Non-pigmented ciliary epithelial cell (primary cell): ENCODE results near the gene HSF5.

ENCODE experiments used
- DNase-seq: peaks from one replicate; pipeline ENCODE4 v3.0.0-alpha.2; 2010; ENCODE audit warnings: low read depth

Gene HSF5

GRCh38 chr17:58487589-58488427 lies at the start of gene HSF5:
Gene HSF5, minus strand, starts transcription at chr17:58488408. Its CDS starts 134 bp downstream, at chr17:58488274.
- DNase-seq = no peak

- no peak for DNase-seq
Measured at GRCh38 chr17:58537266-58537665, 49.1 kb upstream of the HSF5 start.

GRCh38 chr17:58536542-58536941 lies 48.3 kb upstream of the HSF5 start:
- DNase-seq = no peak

GRCh38 chr17:58535431-58535830 lies 47.2 kb upstream of the HSF5 start:
- DNase-seq = no peak

- peak; percentile 35 for DNase-seq
Measured at GRCh38 chr17:58534901-58535421, 46.8 kb upstream of the HSF5 start.

- DNase-seq = no peak
Measured at GRCh38 chr17:58534331-58534730, 46.1 kb upstream of the HSF5 start.

- DNase-seq = no peak
Measured at GRCh38 chr17:58533616-58534188, 45.5 kb upstream of the HSF5 start.

- DNase-seq = no peak
Measured at GRCh38 chr17:58532555-58532951, 44.3 kb upstream of the HSF5 start.

- no peak for DNase-seq
Measured at GRCh38 chr17:58531661-58532554, 43.7 kb upstream of the HSF5 start.

- DNase-seq = no peak
Measured at GRCh38 chr17:58531122-58531521, 42.9 kb upstream of the HSF5 start.

GRCh38 chr17:58530655-58531054 lies 42.4 kb upstream of the HSF5 start:
- DNase-seq = no peak

GRCh38 chr17:58529275-58529674 lies 41.1 kb upstream of the HSF5 start:
- DNase-seq = no peak

GRCh38 chr17:58528443-58528842 lies 40.2 kb upstream of the HSF5 start:
- no peak for DNase-seq

GRCh38 chr17:58527949-58528348 lies 39.7 kb upstream of the HSF5 start:
- DNase-seq = no peak

- no peak for DNase-seq
Measured at GRCh38 chr17:58527306-58527705, 39.1 kb upstream of the HSF5 start.

- DNase-seq = peak; percentile 41
Measured at GRCh38 chr17:58525239-58525638, 37.0 kb upstream of the HSF5 start.

GRCh38 chr17:58521680-58522079 lies 33.5 kb upstream of the HSF5 start:
- no peak for DNase-seq

- no peak for DNase-seq
Measured at GRCh38 chr17:58520843-58521430, 32.7 kb upstream of the HSF5 start.

GRCh38 chr17:58517928-58518609 lies 29.9 kb upstream of the HSF5 start:
- peak; percentile 99 for DNase-seq

GRCh38 chr17:58517378-58517927 lies 29.2 kb upstream of the HSF5 start:
- no peak for DNase-seq
